SKM-1 treated with dmso at 0.1 percent for 144 hours (cell line): ENCODE measurements around the gene IL1R2.
A peak's percentile ranks its signal among the peaks of the same experiment; 100 is the strongest.
"Not testable (repeated sequence)": the region's sequence is repeated elsewhere in the genome, so short reads cannot be mapped to it uniquely, and the experiment has no call there.

Experiments
- DNase-seq: peaks from one replicate; lab custom pipeline; 2025; ENCODE audit not compliant: unreplicated experiment; lab: John Stamatoyannopoulos, UW

IL1R2 gene

DNA sequence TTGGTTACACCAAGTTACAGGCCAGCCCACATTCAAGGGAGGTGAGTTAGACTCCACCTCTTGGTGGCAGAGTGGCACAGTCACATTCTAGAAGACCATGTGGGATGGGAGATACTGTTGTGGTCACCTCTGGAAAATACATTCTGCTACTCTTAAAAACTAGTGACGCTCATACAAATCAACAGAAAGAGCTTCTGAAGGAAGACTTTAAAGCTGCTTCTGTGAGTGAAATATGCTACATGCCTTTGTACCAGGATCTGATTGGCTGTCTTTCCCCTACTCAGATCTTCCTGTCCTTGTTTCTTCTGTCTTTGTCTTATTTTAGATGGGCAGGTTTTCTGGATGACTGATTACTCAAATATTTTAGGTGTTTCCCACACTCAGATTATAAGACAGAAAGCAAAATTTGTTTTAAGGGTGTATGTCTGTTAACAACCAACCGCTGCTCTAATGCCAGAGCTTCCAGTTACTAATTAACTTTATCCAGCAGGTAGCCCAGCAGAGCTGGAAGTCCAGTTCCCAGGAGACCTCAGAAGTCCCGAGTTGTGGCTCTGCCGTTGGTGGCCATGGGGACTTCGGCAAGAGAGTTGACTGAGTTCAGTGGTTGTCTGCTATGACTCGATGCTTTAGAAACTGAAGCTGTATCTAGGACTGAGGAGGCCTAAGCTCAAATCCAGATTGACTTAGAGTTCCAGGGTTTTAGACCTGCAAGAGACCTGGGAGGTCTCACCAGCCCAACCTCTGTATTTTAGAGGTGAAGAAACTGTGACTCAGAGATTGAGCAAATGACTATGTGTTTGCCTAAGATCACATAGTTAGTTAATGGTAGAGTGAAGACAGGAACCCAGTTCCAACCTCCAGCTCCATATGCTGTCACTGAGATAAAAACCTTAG lies 7.4 kb downstream of the IL1R2 start:
- peak; percentile 28 for DNase-seq

DNA sequence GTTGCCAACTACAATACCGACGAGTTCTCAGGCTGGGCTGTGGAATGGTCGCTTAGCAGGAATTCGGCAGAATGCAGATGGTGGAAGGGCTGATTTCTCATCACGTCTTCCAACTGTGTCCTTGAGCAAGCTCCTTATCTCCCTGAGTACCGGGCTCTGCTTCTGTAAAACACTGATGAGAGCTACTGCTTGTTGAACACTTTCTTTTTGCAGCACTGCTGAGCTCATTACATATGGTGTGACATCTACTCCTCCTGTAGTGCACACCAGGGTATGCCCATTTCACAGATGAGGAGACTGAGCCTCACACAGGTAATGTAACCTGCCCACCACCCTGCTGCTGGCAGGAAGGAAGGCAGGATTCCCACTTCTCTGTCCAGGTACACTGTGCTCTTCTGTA lies 8.3 kb downstream of the IL1R2 start:
- DNase-seq, result no peak

DNA sequence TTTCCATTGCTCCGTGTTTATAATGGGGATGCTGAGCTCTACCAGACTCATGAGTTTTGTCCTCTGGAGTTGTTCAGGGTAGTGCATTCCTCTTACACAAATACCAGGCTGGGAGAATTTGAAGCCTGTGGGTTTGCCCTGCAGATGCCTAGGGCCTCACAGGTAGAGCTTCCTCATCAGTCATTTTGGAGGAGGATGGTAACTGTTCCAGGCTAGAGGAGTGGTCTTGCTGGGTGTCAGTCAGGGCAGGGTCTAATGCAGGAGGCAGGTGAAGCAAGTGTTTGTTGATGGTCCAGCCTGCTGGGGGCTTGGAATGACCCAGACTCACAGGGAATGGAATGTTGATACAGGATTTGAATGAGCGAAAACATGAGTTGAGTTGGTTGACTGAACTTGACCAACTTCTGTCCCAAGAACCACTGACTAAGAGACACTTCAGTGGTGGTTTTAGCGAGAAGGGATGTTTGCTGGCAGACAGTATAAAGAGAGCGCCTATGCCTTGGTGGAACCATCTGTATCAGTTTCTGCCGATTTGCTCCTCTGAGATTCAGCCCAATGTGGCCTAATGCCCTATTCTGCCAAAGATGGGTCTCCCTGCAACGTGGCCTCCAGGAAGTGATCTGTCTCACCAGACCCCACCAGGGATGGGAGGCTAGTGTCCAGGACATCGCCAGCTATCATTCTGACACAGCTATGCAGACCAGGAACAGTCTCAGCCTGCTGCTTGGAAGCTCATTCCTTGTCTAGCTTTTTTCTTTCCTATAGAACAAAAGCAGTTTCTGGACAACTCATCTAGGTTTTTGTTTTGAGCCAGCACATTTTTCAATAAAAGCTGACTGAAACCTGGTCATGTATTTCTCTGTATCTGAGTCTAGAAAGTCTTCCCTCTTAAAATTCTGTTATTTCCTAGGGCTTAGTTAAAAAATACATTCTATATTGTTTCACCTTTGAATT lies 9.3 kb downstream of the IL1R2 start:
- DNase-seq, result no peak

- no peak for DNase-seq
Measured at GRCh38 chr2:102001767-102002142, 10.0 kb downstream of the IL1R2 start.

DNA sequence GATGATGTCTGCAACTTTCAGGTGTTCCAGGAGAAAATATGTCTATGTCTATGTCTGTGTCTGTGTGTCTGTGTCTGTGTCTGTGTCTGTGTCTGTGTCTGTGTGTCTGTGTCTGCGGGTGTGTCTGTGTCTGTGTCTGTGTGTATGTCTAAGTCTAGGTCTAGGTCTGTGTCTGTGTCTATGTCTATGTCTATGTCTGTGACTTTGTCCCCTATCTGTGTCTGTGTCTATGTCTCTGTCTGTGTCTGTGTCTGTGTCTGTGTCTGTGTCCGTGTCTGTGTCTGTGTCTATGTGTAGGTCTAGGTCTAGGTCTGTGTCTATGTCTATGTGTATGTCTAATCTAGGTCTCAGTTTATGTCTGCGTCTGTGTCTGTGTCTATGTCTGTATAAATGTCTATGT lies 10.5 kb downstream of the IL1R2 start:
- no peak for DNase-seq

DNA sequence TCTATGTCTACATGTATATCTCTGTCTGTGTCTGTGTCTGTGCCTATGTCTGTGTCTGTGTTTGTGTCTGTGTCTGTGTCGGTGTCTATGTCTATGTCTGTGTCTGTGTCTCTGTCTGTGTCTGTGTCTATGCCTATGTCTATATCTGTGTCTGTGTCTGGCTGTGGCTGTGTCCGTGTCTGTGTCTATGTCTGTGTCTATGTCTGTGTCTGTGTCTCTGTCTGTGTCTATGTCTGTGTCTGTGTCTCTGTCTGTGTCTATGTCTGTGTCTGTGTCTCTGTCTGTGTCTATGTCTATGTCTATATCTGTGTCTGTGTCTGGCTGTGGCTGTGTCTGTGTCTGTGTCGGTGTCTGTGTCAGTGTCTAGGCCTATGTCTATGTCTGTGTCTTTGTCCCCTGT lies 11.1 kb downstream of the IL1R2 start:
- not testable (repeated sequence) for DNase-seq

GRCh38 chr2:102003696-102004095 lies 11.9 kb downstream of the IL1R2 start:
- DNase-seq, result no peak

- DNase-seq, result no peak
Measured at GRCh38 chr2:102004581-102004980, 12.8 kb downstream of the IL1R2 start.

- no peak for DNase-seq
Measured at GRCh38 chr2:102005449-102005848, 13.7 kb downstream of the IL1R2 start.

GRCh38 chr2:102005989-102006885 lies 14.5 kb downstream of the IL1R2 start:
- DNase-seq, result peak; percentile 51

DNA sequence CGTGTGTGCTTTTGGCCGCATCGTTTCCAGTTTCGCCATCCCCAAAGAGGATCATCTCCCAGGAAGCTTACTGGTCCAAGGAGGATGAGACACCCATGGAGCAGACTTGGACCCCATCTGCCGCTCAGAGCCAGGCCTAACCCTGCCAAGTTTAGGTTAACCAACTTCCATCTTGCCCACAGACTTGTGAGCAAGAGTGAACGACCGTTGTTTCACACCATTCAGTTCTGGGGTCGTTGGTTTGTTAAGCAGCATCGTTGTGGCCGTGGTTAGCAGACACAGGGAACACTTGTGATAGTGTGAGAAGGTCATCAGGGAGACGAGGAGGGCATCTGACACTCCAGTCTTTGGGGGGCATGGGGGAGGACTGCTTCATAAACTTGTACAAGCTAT lies 15.1 kb downstream of the IL1R2 start:
- no peak for DNase-seq

- no peak for DNase-seq
Measured at GRCh38 chr2:102008490-102008889, 16.7 kb downstream of the IL1R2 start.

- no peak for DNase-seq
Measured at GRCh38 chr2:102009557-102009956, 17.8 kb downstream of the IL1R2 start.

DNA sequence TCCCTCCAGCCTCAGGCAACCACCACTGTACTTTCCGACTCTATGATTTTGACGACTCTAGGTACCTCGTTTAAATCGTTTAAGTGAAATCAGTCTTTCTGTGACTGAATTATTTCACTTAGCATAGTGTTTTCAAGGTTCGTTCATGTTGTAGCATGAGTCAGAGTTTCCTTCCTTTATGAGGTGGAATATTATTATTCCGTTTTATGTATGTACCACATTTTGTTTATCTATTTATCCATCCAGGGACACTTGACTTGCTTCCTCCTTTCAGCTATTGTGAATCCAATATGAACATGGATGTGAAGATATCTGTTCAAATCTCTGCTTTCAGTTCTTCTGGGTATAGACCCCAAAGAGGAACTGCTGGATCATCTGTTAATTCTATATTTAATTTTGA lies 19.1 kb downstream of the IL1R2 start:
- DNase-seq, result peak; percentile 19

- DNase-seq, result no peak
Measured at GRCh38 chr2:102012061-102012614, 20.4 kb downstream of the IL1R2 start.

GRCh38 chr2:102013206-102014040 lies 21.7 kb downstream of the IL1R2 start:
- no peak for DNase-seq

DNA sequence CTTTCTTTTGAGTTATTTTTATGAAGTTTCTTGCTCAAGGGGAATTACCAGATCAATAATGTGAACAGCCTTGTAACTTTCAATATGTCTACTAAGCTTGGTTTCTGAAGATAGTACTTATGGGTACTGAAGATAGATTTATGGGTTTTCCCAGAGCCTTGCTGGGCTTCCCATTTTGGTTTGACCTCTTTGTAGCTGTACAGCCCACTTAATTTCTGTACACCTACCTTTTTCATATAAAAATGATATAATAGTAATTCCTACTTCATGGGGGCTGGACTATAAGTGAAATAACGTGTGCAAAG lies 22.2 kb downstream of the IL1R2 start:
- DNase-seq, result no peak

DNA sequence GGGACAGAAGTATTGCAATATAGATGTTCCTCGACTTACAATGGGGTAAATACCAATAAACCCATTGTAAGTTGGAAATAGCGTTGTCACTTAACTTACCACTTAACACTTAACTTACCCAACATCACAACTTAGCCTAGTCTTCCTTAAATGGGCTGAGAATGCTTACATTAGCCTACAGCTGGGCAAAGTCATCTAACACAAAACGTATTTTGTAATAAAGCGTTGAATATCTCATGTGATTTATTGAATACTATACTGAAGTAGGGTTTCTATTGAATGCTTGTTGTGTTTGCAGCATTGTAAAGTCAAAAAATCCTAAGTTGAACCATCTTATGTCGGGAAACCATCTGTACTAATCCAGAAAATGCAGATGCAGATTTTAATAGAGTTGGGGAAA lies 23.6 kb downstream of the IL1R2 start:
- DNase-seq, result no peak

DNA sequence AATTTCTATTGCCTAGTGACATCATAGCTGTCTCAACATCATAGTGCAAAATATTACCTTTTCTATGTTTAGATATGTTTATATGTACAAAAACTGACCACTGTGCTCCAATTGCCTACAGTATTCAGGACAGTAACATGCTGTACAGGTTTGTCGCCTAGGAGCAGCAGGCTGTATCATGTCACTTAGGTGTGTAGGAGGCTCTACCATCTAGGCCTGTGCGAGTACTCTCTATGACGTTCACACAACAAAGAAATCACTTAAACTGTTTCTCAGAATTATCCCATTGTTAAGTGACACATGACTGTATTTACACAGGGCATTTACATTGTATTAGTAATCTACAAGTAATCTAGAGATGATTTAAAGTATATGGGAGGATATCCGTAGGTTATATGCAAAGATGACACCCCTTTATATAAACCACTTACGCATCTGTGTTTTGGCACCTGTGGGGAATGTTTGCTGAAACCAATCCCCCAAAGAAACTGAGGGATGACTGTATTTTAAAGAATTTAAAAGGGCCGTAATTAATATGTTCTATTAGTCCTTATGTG lies 24.7 kb downstream of the IL1R2 start:
- no peak for DNase-seq
